GM18867 (cell line): ENCODE data around the gene GRIK1.

Source experiments
- ATAC-seq: cut with Tn5 transposase; IDR thresholded peaks from one replicate; pipeline ENCODE4 v1.9.1; 2021; ENCODE audit warnings: mild to moderate bottlenecking, moderate library complexity; ENCODE audit not compliant: unreplicated experiment

Gene GRIK1

GRCh38 chr21:29829564-29830275, 110.1 kb downstream of the GRIK1 start:
- ATAC-seq = no peak

DNA sequence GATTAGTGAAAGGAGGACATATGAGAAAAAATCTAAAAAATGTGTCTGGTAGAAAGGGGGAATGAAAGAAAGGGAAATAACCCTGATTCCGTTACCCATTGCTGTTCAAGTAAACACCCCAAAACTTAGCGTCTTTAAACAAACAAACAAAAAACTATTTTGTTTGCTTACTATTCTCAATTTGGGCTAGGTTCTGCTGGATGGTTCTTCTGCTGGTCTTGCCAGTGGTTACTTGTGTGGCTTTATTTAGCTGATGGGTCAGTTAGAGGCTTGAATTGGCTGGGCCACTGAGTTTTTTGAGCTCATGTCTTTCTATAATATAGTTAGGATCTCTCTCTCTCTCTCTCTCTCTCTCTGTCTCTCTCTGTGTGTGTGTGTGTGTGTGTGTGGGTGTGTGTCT, 112.1 kb downstream of the GRIK1 start:
- no peak for ATAC-seq

GRCh38 chr21:29827236-29827635, 112.6 kb downstream of the GRIK1 start:
- no peak for ATAC-seq

- ATAC-seq = no peak
Observed at GRCh38 chr21:29826386-29826785, 113.4 kb downstream of the GRIK1 start.

DNA sequence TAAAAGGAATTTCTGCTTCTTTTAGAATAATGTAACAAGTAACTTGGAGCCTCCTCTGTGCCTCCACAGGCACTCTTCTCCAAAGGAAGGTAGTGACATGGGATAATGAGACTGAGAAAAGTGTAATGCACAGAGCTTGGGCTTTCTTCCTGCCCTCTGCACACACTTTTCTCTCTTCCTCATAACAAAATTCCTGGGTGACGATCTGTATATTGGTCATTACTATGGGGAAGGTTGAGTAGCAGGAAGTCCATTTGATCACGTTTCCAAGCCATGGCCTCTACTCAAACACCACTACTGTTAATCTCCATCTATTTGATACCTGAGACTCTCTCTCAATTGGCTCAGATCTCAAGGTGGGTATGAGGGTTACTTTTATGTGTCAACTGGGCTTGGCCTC, 113.9 kb downstream of the GRIK1 start:
- no peak for ATAC-seq

DNA sequence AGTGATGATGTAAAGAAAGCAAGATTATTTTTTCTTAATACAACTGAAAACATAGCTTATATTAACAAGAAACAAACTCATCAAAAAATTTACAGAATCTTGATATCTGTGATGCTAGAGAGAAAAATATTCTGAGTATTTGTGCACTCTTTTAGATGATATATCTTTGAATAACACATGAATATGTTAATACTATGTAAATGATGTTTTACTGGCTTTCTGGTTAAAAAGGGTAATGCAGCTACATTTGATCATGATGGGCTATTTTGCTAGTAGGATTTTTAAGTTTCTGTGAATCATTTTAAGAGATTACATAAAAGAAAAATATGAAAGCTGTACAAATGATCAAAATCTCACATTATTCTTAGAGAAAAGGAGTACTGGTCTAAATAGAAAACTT, 114.5 kb downstream of the GRIK1 start:
- ATAC-seq = no peak

GRCh38 chr21:29822064-29822463, 117.7 kb downstream of the GRIK1 start:
- no peak for ATAC-seq

- no peak for ATAC-seq
Observed at GRCh38 chr21:29821230-29821629, 118.6 kb downstream of the GRIK1 start.

- ATAC-seq = no peak
Observed at GRCh38 chr21:29819675-29820326, 120.0 kb downstream of the GRIK1 start.

DNA sequence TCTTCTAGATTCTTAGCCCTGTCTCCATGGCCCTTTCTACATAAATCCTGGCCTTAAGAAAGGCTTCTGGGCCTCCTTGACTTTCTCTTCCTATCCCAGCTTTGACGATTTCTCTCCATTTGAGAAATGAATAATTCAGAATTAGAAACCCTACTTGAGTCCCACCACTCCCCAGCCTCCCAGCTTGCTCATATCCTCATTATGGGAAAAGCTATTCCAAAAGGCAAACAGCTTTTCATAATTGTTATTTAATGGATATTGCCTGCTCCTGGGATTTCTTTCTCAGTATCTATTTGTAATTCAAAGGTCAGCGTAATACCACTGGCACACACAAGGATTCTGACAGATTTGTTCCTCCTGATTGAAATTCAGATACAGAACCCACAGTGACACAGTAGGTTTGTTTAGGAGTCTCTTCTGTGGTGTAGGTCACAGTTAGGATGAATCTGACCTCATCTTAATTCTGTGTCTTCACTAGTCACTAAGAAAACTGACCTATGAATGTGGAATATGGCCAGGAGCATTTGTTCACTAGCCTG, 121.3 kb downstream of the GRIK1 start:
- ATAC-seq = no peak

DNA sequence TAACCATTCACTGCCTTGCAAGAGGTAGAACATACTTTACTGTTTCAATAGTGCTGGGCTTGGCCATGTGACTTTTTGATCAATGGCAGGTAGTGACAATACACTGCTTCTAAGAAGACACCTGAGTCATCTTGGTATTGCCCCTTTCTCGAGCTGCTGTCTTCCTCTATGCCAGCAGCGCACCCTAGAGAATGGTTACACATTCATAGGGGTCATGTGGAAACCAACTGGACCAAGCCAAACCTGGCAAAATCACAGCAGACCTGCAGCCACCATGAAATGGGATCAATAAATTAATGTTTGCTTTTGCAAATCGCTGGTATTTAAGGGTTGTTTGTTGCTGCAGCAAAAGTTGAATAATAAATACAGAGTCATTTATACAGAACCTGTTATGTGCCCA, 122.3 kb downstream of the GRIK1 start:
- no peak for ATAC-seq

- no peak for ATAC-seq
Observed at GRCh38 chr21:29812947-29813346, 126.8 kb downstream of the GRIK1 start.

DNA sequence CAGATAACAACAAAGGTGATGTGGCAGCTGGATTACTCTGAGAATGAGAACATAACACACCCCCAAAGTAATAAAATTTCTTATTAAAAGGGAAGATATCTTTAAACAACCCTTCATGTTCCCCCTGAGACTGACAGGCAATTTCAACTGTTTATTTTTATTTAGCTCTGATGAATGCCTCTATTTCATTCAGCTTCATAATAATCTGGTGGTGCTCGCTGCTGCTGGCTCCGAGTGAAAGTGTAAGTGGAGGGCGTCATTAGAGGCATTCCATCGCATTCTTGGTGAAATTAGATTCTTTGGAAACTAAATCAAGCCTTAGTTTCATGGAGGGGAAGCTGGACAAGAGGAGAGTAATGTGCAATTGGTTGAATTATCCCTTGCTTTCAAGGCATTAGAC, 128.9 kb downstream of the GRIK1 start:
- no peak for ATAC-seq

DNA sequence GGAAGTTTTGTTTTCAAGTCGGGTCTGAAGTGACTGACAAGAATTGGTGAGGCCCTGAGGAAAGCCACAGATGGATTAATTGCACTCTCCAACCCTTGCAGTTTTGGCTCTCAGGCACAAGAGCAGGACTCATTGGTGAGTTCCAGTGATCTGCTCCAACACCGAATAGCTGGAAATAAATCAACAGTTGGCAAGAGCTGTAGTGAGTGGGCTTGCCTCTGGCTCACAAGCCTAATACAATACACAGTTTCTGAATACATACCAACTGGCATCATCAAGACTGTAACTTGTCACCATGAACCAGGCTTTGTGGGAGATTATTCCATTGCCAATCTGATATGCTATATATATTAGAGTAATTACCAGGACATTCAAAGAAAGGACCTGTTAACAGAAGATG, 131.6 kb downstream of the GRIK1 start:
- ATAC-seq = no peak

DNA sequence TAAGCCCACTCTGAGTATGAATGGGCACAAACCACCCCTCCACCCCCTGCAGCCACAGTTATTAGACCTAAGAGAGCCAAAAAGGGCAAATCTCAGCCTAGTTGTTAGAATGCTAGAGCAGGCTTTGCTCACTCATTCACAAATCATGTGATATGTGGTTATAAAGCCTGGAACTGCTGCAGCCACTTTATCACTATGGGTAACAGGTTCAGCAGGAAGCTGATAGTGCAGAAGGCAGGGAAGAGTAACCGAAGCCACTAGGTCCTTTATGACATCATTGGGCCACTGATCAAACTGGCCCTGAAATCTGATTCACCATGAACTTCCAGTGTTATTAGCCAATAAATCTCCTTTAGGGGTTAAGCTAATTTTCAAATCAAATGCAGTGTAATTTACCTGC, 134.7 kb downstream of the GRIK1 start:
- ATAC-seq = no peak

- ATAC-seq = no peak
Observed at GRCh38 chr21:29803191-29803590, 136.6 kb downstream of the GRIK1 start.

DNA sequence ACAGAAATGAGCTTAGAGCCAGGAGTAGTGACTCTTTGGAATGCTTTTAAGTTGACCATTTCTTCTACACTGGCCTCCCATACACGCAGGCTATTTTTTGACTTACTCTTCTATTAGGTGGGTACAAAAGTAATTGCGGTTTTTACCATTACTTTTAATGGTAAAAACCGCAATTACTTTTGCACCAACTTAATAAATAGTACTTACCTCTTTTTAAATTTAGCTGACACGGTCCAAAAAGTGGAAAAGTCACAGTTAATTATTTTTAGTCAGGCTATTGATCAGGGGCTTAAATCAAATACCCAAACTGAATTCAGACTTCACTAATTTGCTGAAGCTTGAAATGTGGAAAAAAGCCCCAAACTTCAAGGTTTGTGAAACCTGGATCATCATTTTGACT, 138.7 kb downstream of the GRIK1 start:
- no peak for ATAC-seq

GRCh38 chr21:29800056-29800455, 139.7 kb downstream of the GRIK1 start:
- ATAC-seq = no peak

GRCh38 chr21:29798840-29799239, 141.0 kb downstream of the GRIK1 start:
- ATAC-seq = no peak

- no peak for ATAC-seq
Observed at GRCh38 chr21:29797155-29797554, 142.6 kb downstream of the GRIK1 start.

DNA sequence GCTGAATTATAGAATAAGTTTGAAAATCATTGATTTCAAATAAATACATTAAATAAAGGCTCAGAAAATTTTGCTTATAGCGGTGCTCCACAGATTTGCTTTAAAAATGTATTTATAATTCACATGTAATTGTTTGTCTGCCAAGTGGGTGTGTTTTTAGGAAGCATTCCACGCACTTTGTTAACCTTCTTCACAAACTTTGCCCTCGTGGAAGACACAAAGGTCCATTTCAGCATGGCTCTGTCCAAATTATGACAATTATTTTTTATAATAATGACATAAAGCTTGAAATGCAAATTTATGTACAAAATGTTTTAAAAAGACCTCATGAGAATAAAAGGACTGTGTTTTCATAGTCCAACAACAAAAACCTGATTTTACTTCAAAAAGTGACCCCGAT, 146.1 kb downstream of the GRIK1 start:
- ATAC-seq = no peak

DNA sequence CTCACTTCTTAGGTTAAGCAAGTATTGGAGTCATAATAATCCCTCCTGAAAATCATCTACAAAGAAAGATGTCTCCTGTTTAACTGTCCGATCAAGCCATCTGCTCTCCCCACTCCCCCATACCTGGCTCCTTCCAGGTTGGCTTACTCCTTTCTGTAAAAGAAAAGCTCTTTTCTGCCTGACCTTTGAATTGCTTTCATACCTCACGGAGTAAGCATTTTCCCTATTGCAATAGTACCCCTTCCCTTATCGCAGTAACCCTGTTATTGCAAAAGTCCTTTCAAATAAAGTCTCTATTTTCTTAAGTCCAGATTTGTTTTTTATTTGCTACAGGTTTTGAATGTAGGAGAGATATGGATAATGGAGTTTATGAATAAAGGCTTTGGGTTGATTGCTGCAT, 150.4 kb downstream of the GRIK1 start:
- no peak for ATAC-seq

GRCh38 chr21:29788752-29789151, 151.0 kb downstream of the GRIK1 start:
- ATAC-seq = no peak
